Glomerular visceral epithelial cell (primary cell): ENCODE measurements around the gene RRP1B.
"Not testable (repeated sequence)": the region's sequence is repeated elsewhere in the genome, so short reads cannot be mapped to it uniquely, and the experiment has no call there.

Source experiments
- DNase-seq: peaks from one replicate; pipeline ENCODE4 v3.0.0-alpha.2; 2016; ENCODE audit errors: extremely low spot score

RRP1B gene

GRCh38 chr21:43639470-43640353 lies 19.6 kb upstream of the RRP1B start:
- no peak for DNase-seq

GRCh38 chr21:43640400-43640799 lies 19.0 kb upstream of the RRP1B start:
- DNase-seq: no peak

- no peak for DNase-seq
These were observed 16.2 kb upstream of the RRP1B start for GRCh38 chr21:43643193-43643592.

GRCh38 chr21:43644071-43644470 lies 15.3 kb upstream of the RRP1B start:
- DNase-seq: no peak

GRCh38 chr21:43644609-43645008 lies 14.8 kb upstream of the RRP1B start:
- DNase-seq: peak; percentile 40

- peak; percentile 78 for DNase-seq
These were observed 14.0 kb upstream of the RRP1B start for GRCh38 chr21:43645136-43645891.

GRCh38 chr21:43645976-43646375 lies 13.4 kb upstream of the RRP1B start:
- no peak for DNase-seq

GRCh38 chr21:43646550-43647260 lies 12.7 kb upstream of the RRP1B start:
- peak; percentile 92 for DNase-seq

GRCh38 chr21:43648171-43648570 lies 11.2 kb upstream of the RRP1B start:
- no peak for DNase-seq

- not testable (repeated sequence) for DNase-seq
These were observed 7.4 kb upstream of the RRP1B start for GRCh38 chr21:43651926-43652325.

- no peak for DNase-seq
These were observed 6.7 kb upstream of the RRP1B start for GRCh38 chr21:43652616-43653015.

- DNase-seq: no peak
These were observed 5.7 kb upstream of the RRP1B start for GRCh38 chr21:43653626-43654025.

- DNase-seq: peak; percentile 25
These were observed 4.4 kb upstream of the RRP1B start for GRCh38 chr21:43654806-43655489.

GRCh38 chr21:43657355-43658087 lies 1.8 kb upstream of the RRP1B start:
- DNase-seq: no peak

- no peak for DNase-seq
These were observed 1.1 kb upstream of the RRP1B start for GRCh38 chr21:43658088-43658741.

GRCh38 chr21:43658769-43659135 lies 608 bp upstream of the RRP1B start:
- no peak for DNase-seq

- DNase-seq: no peak
These were observed 2.9 kb downstream of the RRP1B start for GRCh38 chr21:43662286-43662685.

GRCh38 chr21:43663033-43663432 lies 3.7 kb downstream of the RRP1B start:
- DNase-seq: no peak

- DNase-seq: no peak
These were observed 5.0 kb downstream of the RRP1B start for GRCh38 chr21:43664358-43664757.

- no peak for DNase-seq
These were observed 6.5 kb downstream of the RRP1B start for GRCh38 chr21:43665879-43666278.
